Keratinocyte (primary cell): Measurements from ENCODE around the gene RIC1. TPM values are rescaled to one million over a fixed set of nuclear protein-coding genes. Genes with fewer than 3 reads are reported as not detected.

Source experiments
- DNase-seq: peaks from one replicate; pipeline ENCODE4 v3.0.0-alpha.2; 2011; ENCODE audit warnings: low read depth, missing footprints, low spot score
- FAIRE-seq: peaks from 2 replicates; lab custom pipeline; 2011; peaks lifted over from hg19 to GRCh38; lab: Jason Lieb, UNC
- H2AFZ ChIP-seq: 2 replicates; pipeline ENCODE4 v1.6.0; 2012; ENCODE audit warnings: low read length, control low read depth, inconsistent platforms; ENCODE audit not compliant: control insufficient read depth
- H3K27ac ChIP-seq: 2 replicates; pipeline ENCODE4 v1.5.1; 2011; ENCODE audit warnings: low read length; ENCODE audit not compliant: control insufficient read depth, insufficient read depth
- H3K27me3 ChIP-seq: 3 replicates; pipeline ENCODE4 v1.6.0; 2011; ENCODE audit warnings: low read length; ENCODE audit not compliant: control insufficient read depth, insufficient read depth; ENCODE audit errors: extremely low read depth
- H3K36me3 ChIP-seq, 2 experiments: 2 replicates in 1 of 2; 3 replicates in 1 of 2; pipeline ENCODE4 v1.5.1; 2011; ENCODE audit warnings: low read length in 2 of 2, mild to moderate bottlenecking in 1 of 2; ENCODE audit not compliant: control insufficient read depth in 2 of 2, insufficient read depth in 2 of 2; ENCODE audit errors: extremely low read depth in 1 of 2
- H3K4me1 ChIP-seq: 3 replicates; pipeline ENCODE4 v1.5.1; 2011; ENCODE audit warnings: low read length; ENCODE audit not compliant: control insufficient read depth, insufficient read depth; ENCODE audit errors: extremely low read depth
- H3K4me2 ChIP-seq: 3 replicates; pipeline ENCODE4 v1.6.0; 2011; ENCODE audit warnings: low read depth, low read length; ENCODE audit not compliant: control insufficient read depth, insufficient read depth; ENCODE audit errors: extremely low read depth
- H3K4me3 ChIP-seq, 3 experiments: fragments of 200-600 bp in 1 of 3; sonication (generic) in 1 of 3; 2 replicates in 2 of 3; 3 replicates in 1 of 3; pipeline ENCODE4 v1.5.1; 2011 to 2016; ENCODE audit warnings: low read length in 3 of 3, mild to moderate bottlenecking in 3 of 3, control low read depth in 2 of 3, inconsistent platforms in 1 of 3, low read depth in 1 of 3, mixed read lengths in 1 of 3, mixed run types in 1 of 3, moderate library complexity in 1 of 3; ENCODE audit not compliant: control insufficient read depth in 2 of 3, insufficient read depth in 2 of 3; ENCODE audit errors: extremely low read depth in 1 of 3
- H3K79me2 ChIP-seq: 2 replicates; pipeline ENCODE4 v1.6.0; 2012; ENCODE audit warnings: low read length; ENCODE audit not compliant: control insufficient read depth, insufficient read depth
- H3K9ac ChIP-seq: 3 replicates; pipeline ENCODE4 v1.6.0; 2011; ENCODE audit warnings: low read length; ENCODE audit not compliant: control insufficient read depth, insufficient read depth; ENCODE audit errors: extremely low read depth
- H3K9me1 ChIP-seq: 3 replicates; pipeline ENCODE4 v1.6.0; 2011; ENCODE audit warnings: low read length; ENCODE audit not compliant: control insufficient read depth, insufficient read depth; ENCODE audit errors: extremely low read depth
- H3K9me3 ChIP-seq: 2 replicates; pipeline ENCODE4 v1.5.1; 2012; ENCODE audit warnings: low read depth, low read length; ENCODE audit not compliant: control insufficient read depth
- H4K20me1 ChIP-seq: 3 replicates; pipeline ENCODE4 v1.6.0; 2011; ENCODE audit warnings: low read length; ENCODE audit not compliant: control insufficient read depth, insufficient read depth; ENCODE audit errors: extremely low read depth
- CTCF ChIP-seq, 3 experiments: IDR thresholded peaks in 1 of 3; conservative IDR thresholded peaks in 1 of 3; optimal IDR thresholded peaks in 1 of 3; 2 replicates in 2 of 3; 3 replicates in 1 of 3; pipeline versions ENCODE3 to v1.5.1; 2011; ENCODE audit warnings: low read length in 3 of 3, mild to moderate bottlenecking in 3 of 3, moderate library complexity in 2 of 3, control low read depth in 1 of 3, inconsistent platforms in 1 of 3; ENCODE audit not compliant: insufficient read depth in 2 of 3; ENCODE audit errors: extremely low read depth in 1 of 3
- EZH2 ChIP-seq: IDR thresholded peaks from one replicate; pipeline ENCODE4 v1.6.1; 2012; ENCODE audit warnings: inconsistent platforms, mild to moderate bottlenecking, low read length, moderate library complexity
- dilution Hi-C: fragments of 300-500 bp; cut with MboI; formaldehyde crosslinking; loops from one replicate; pipeline ENCODE4 v1.7.0; 2020; ENCODE audit warnings: low sequenced_read_pairs; ENCODE audit not compliant: extremely low pct_ligation_motif_present
- polyA plus RNA-seq, 5 experiments: library from polyadenylated mRNA; depleted of rRNA in 3 of 5; stranded (reverse) in 3 of 5; stranded (forward) in 1 of 5; unstranded in 1 of 5; fragments of >200 nt; gene quantifications; 1 replicate in 1 of 5; 2 replicates in 3 of 5; 3 replicates in 1 of 5; pipeline versions ENCODE4 v1.2.1 to v1.2.3, GENCODE V29; 2011 to 2012; ENCODE audit warnings: missing spikeins in 2 of 5, low read depth in 1 of 5, low replicate concordance in 1 of 5

RIC1 gene
- polyA plus RNA-seq, 1 donor (not counting 4 experiments of a cell fraction or from before 2014, with no cell fraction given), result 20.5 TPM

GRCh38 chr9:5610491-5610890 lies 18.4 kb upstream of the RIC1 start:
- Histone ChIP-seq H3K9me3 (no peaks in the 10 kb centered on the region), H3K36me3 (no peaks in the 10 kb centered on the region), H4K20me1 (no peaks in the 10 kb centered on the region), H3K27ac (no peak overlapping the region), H3K4me3 (no peak overlapping the region), H3K4me2 (no peak overlapping the region), H3K79me2 (no peaks in the 10 kb centered on the region), H3K9ac (no peak overlapping the region), H3K27me3 (no peaks in the 10 kb centered on the region), H2AFZ (no peak overlapping the region), H3K4me1 (peaks cover 2% of the 10 kb centered on the region), H3K9me1 (no peaks in the 10 kb centered on the region)
- FAIRE-seq (no peak), DNase-seq (no peak)
- TF ChIP-seq EZH2, result no peak
- no peak for TF ChIP-seq CTCF (optimal IDR thresholded peaks at IDR 0.05 in 1 of 3, IDR thresholded peaks at IDR 0.05 in 1 of 3, conservative IDR thresholded peaks at IDR 0.05 in 1 of 3; ENCODE audit: extremely low read depth in 1 of 3, insufficient read depth in 2 of 3, low read length in 3 of 3)
- dilution Hi-C loops, result no loop called here

GRCh38 chr9:5611321-5612184 lies 17.4 kb upstream of the RIC1 start:
- Histone ChIP-seq H3K4me1 (peaks cover 2% of the 10 kb centered on the region), H3K4me2 (no peak overlapping the region), H2AFZ (no peak overlapping the region), H3K36me3 (no peaks in the 10 kb centered on the region), H3K9me3 (no peaks in the 10 kb centered on the region), H3K9me1 (no peaks in the 10 kb centered on the region), H3K79me2 (no peaks in the 10 kb centered on the region), H3K27ac (no peak overlapping the region), H3K9ac (no peak overlapping the region), H3K4me3 (no peak overlapping the region), H3K27me3 (no peaks in the 10 kb centered on the region), H4K20me1 (no peaks in the 10 kb centered on the region)
- dilution Hi-C loops, result no loop called here
- no peak for TF ChIP-seq EZH2
- no peak for TF ChIP-seq CTCF (optimal IDR thresholded peaks at IDR 0.05 in 1 of 3, IDR thresholded peaks at IDR 0.05 in 1 of 3, conservative IDR thresholded peaks at IDR 0.05 in 1 of 3; ENCODE audit: extremely low read depth in 1 of 3, insufficient read depth in 2 of 3, low read length in 3 of 3)
- DNase-seq (no peak), FAIRE-seq (no peak)
